ENCODE measurements around the gene CCDC175.

Gene CCDC175

DNA sequence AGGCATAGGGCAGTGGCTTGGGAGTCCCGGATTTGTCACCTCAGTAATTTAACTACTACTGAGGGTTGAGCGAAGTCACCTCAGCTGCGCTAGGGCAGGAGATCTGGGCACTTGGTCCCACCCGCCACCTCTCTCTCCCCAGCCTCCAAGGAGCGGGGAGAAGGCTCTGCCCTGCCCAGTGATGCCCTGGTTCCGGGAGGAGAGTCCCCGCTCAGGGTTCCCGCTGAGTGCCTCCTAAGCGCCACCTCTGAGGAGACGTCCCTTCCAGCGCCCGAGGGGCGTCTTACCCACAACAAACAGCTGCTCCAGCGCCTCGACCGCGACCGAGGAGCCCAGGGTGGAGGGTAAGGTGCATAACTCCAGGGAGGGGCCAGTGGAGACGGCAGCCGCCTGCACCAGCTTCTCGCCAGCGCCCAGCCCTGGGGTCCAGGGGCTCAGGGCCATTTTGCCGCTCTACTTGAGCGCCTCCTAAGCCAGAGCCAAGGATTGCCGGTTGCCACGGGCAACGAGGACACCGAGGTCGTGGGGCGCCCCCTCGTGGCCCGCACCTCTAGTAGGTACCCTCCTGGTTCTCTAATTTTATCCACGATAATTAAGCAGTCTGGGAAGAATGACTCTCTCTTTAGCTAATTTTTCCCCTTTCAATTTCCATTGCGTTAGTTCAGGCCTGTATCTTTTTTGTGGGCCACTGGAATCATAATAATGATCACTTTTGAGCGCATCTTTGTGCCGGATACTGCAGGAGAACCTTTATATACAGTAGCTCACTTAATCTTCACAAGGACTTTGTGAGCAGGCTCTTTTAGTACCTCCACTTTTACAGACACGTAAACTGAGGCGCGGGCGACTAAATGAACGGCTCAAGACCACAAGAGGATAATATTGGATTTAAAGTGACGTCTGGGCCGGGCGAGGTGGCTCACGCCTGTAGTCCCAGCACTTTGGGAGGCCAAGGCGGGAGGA, at the start of gene CCDC175:
CCDC175 (minus strand) TSS at position 481 of the 963 bp plus-strand sequence; CDS start at position 444, 37 bp downstream.
- DNase-seq = peak; percentile 95

DNA sequence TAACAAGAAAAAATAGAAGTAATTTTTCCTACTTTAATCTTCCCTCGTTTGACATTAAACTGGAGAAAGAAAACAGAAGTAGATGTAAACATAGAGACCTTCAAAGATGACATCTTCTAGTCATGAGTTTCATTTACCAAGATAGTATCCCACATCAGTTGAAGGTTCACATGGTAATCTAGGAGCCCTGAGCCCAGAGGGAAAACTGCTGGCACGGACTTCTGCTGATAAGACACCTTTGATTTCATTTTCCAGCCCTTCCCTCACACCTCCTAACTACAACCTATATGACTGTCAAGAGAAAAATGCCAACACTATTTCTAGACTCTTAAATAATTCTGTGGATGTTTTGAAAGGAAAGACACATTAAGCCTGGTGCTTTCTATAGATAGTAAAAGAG, 46.0 kb upstream of the CCDC175 start:
- DNase-seq = no peak

DNA sequence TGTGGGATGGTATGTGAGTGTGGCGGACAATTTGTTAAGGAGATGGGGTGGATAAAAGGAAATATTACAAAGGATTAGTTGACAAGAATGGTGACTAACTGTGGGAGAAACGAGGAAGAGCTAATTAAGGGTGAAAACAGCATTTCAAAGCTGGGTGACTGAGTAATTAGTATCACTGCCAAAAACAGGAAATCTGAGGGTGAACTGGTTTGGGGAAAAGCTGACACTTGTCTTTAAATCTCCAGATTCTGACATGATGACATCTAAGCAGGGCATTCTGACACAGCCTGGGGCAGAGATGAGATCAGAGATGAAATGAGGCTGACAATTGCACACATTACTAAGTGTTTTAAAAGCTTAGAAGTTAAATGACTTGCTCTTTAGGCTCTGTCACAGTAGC, 42.4 kb upstream of the CCDC175 start:
- no peak for DNase-seq

DNA sequence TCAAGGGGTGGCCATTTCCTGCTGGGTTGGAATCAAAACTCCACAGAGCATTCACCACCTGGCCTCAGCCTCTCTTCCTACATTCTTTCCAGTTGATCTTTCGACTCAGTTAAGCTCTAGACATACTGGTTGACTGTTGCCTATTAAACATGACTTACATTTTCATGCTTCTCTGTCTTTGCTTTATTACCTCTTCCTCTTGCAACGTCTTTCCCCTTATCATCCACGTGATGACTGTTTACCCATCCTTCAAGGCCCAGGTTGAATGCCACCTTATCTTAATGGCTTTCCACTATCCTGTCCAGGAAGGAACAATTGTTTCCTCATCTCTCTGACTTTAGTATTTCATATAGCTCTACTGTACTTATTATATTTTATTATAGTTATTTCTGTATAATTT, 24.4 kb upstream of the CCDC175 start:
- no peak for DNase-seq

DNA sequence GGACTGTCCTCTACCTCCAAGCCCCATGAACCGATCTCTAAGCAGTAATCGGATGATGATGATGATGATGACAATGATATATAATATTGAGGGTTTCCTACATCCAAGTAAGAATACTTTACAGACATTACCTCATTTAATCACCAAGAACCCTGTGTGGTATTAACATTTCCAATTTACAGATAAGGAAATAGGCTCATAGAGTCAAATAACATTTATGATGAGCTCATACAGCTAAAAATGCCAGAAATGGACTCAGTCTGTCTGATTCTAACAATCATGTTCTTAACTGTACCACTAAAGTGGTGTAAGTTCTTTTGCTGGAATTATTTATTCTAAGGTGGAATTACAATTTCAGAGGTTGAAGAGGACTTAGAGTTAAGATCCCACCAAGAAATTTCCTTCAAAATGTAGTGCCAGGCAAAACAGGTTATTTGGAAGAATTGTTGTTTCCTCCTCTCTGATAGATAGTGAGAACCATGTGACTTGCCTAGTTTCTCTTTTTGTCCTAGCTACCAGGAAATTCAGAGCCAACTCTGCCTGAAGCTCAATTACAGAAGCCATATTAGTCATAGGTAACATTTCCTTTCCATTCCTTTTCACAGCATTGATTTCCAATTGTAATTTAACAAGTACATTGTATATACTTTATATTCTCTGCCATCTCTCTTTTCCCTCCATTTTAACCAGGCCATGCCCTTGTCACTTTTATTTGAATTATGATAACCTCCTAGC, 23.8 kb upstream of the CCDC175 start:
- no peak for DNase-seq

DNA sequence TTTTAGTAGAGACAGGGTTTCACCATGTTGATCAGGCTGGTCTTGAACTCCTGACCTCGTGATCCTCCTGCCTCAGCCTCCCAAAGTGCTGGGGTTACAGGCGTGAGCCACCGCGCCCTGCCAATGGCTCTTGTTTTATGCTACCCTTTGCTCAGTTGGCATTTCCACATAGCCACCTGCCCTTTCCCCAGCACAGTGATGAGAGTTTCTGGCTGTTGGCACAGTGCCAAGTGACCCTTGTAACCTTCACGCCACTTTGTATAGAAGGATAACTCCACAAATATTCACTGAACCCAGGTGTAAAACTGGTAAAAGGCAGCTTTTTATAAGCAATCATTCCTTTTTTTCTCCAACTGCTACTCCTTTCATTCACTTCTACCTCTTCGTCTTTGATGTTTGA, 18.5 kb upstream of the CCDC175 start:
- DNase-seq = peak; percentile 32

DNA sequence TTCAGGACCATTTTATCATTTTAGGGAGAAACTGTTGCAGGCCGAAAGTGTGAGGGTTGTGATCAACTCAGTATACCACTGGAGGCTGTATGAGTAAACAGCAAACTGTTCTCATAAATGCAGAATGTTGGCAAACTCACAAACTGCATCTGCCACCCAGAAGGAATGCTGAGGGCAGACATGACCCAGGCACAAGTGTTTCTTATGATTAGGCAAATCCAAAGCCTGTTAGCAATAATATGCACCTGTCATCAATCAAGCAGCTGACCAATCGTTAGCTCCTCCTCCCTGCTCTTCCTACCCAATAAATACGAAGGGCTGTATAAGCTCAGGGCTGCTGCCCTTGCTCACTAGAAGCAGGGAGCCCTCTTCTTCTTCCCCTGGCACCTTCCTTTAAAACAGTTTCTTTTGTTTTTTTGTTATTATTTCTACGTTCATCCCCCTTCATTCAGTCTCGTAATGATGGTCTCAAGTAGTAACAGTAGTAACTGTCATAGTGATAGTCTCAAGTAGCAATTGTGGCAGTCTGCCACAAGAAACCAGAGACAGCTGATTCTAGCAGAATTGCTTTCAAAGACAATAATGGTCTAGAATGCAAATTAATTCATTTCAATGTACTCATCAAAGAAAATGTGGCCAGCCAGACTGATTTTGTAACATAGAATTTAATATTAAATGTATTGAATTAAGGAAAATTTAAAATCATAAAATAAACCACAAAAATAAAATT, 15.2 kb upstream of the CCDC175 start:
- no peak for DNase-seq

DNA sequence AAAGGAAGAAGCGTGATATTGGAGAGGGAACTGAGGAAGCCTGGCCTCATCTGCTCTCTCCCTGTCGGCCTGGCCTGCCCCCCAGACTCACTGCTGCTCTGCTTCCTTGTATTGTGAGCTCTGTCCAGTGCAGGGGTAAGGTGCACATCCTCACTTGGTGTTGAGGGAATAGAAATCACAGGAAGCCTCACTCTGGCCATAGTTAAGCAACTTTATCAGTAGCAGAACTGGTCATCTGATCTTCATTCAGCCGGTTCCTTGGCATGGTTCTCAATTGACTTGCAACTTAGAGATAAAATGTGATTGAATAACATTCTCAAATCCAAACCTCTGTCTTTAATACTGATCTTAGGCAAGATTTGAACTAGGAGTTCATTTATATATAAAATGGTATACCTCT, 11.5 kb upstream of the CCDC175 start:
- no peak for DNase-seq

DNA sequence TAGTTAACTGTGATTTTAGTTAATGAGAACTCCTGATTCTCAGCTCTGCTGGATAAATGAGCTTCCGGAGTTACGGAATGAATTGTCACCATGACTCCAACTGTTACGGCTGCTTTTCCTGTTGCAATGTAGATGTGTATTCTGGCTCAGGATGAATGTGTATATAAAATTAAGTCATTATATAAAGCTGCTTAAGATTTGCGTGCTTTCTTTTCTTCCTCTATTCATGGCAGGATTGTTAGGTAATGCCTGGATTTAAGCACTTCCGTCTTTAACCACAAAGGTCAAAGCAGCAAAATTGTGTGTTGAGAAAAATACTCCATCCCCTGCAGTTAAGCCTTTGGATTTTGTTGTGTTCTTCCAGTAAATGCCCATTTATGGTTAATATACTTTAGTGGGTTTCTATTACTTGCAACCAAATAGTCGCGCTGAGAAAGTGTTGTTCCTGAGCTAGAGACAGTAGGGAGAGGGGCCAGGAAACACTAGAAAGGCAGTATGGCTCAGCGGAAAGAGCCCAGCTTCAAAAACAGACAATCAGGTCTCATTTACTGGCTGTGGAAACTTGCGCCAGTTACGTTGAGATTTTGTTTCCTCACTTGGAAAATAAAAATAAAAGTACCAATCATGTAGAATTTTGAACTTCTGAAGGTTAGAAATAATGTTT, 9.4 kb upstream of the CCDC175 start:
- DNase-seq = no peak

DNA sequence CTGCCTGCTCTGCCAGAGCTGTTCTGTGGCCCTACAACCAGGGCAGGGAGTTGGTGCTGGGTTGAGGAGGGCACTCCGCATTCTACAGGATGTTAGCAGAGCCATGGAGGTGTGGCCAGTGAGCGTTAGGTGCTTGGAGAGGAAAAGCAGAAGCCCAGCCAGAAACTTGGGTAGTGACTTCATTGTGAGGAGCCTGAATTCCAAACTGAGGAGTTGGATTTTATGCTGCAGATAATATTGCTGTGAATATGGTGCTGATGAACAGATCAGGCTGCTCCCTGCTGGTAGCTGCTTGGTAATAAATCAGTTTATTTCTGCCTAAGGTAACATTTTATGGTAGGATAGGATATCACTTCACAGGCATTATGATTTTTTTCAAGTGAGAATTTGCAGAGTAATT, 7.1 kb upstream of the CCDC175 start:
- DNase-seq = no peak

DNA sequence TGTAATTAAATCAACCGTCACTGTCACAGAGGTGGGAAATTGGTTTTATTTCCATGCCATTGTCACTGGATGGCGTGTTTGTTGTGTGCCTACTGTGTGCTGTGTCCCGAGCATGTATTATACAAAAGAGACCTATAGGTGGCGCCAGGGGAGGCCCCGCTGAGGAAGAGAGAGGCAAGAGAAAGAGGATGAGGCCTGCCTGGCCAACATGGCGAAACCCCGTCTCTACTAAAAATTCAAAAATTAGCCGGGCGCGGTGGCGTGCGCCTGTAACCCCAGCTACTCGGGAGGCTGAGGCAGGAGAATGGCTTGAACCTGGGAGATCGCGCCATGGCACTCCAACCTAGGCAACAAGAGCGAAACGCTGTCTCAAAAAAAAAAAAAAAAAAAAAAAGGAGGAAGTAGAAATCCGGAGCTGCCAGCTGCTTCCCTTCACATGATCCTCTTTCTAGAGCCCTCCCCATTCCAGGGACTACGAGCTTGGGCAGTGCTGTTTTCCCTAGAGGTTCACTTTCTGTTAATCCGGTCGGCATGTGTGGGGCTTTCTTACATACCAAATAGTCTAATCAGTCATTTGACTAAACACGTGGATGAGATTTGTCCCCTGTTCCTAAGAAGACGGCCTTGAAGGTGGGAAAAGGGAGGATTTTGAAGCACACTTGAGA, 6.4 kb upstream of the CCDC175 start:
- DNase-seq = no peak

DNA sequence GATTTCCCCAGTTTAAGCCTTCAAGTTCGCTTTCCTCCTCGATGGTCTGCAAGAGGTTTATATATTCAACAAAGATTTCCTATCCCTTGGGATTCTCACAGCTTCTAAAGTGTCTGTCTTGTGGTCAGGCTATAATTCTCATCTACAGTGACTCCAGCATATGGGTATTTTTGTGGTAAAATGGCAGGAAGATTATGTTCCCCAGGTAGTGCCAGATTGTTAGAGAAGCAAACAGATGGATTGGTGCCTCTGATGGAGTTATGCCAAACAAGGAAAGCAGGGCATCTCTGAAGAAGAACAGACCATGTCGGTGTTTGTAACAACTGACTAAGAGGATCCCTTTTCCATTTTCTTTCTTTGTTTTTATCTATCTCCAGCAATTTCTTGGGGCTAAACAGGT, 5.5 kb upstream of the CCDC175 start:
- no peak for DNase-seq

DNA sequence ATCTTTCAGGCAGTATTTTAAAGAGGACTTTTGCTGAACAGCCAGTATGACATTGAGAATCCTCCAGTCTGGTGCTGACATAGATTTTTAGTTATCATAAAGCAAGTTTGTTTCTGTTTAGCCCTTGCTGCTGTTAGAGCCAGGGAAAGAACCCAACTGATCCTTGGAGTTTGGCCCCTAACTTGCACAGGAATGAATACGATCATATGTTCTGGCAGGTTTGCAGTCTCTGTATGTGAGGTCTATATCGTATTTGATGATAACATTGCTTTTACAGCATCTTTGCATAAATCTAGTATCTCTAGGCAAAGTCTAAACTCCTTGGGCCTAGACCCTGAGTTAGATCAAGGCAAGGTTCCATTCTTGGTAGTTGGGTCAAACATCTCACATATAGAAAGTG, 4.3 kb upstream of the CCDC175 start:
- DNase-seq = no peak

DNA sequence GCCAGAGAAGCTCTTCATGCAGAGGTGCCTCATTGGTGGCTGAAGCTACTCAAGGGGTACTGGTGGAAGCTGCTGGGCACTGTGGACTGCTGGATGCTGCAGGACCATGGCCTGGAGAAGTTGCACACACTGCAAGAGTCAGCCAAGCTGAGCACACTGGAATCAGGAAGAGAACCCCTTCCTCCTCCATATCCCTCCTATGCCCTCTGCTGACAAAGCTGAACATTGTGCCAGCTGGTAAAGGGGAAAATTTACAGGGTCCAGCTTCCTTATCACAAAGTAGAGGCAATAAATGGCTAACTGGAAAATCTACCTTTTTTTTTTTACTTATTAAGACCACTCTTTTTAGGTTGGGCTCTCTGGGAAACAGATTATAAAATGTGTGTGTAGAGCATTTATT, 6.5 kb downstream of the CCDC175 start:
- DNase-seq = peak; percentile 45

DNA sequence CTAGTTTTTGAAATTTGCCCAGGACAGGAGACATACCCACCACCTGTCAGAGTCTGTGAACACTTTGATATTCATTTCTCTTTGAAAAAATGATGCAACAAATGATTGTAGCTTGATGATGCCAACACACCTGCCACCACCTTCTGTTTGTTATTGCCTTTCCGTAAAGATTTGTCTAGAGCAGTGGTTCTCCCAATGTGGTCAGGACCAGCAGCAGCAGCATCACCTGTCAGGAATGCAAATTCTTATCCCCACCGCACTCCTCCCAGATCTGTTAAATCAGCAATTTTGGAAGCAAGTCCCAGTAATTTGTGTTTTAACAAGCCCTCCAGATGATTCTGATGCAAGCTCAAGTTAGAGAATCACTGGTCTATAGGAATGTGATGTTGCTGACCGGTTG, 9.9 kb downstream of the CCDC175 start:
- DNase-seq = peak; percentile 65

DNA sequence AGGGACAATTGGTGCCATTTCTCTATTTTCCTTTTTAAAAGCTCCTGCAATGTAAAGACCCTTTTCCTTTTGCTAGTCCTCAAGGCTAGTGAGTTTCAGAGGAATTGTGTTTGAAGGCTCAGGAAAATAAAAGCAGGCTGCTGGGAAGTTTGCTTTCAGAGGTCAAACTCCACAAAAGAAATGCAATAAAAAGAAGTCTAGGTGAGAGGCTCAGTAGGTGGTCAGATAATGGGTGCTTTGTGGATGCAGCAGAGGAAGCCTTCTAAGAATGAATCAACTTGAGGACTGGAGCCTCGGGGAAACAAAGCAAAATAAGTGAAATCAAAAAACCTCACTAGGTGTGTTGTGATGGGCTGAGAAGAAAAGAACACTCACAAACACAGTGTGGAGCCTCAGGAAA, 10.3 kb downstream of the CCDC175 start:
- DNase-seq = peak; percentile 65

DNA sequence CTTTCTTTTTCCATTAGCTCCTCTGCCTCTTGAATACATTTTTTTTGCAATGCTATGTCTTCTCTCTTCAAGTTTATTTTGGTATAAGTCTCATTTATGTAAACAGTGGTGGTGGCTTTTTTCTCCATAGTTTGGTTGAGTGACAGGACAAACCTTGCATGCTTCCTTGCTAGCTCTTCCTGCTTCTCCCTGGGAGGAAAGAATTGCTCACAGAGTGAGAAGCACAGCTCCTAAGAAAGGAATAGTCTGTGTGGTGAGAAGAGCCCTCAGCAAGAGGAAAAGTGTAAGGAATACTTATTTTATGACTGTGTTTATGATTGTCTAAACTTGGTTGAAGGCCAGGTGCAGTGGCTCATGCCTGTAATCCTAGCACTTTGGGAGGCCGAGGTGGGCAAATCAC, 11.5 kb downstream of the CCDC175 start:
- no peak for DNase-seq

DNA sequence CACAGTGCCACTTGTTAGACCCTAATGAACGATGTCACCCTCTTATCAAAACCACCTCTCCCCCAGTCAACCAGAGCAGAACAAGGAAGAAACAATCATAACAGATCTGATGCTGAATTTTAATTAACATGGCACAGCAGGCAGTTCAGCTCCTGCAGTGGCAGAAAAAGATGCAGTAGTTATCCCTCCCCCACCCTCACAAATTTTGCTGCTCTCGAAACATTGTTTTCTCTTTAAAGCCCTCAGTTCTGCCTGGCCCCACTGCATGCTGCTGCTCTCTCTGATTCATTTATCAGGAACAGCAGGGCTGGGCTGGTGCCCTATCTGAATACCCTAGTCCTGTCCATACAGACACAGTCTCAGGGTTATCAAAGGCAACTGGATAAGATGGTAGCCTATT, 12.2 kb downstream of the CCDC175 start:
- DNase-seq = peak; percentile 53

DNA sequence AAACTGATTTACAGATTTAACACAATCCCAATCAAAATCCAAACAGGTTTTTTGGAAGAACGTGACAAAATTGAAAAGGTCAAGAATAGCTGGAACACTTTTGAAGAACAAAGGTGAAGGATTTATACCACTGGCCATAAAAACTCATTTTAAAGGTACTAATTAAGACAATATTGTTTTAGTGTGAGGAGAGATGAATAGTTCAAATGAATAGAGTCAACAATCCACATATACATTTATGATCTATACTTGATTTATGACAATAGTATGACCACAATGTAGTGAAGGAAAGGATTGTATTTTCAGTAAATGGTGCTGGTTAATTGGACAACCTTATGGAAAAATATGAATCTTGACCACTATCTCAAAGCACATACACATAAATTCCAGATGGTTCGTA, 29.3 kb downstream of the CCDC175 start:
- DNase-seq = no peak

DNA sequence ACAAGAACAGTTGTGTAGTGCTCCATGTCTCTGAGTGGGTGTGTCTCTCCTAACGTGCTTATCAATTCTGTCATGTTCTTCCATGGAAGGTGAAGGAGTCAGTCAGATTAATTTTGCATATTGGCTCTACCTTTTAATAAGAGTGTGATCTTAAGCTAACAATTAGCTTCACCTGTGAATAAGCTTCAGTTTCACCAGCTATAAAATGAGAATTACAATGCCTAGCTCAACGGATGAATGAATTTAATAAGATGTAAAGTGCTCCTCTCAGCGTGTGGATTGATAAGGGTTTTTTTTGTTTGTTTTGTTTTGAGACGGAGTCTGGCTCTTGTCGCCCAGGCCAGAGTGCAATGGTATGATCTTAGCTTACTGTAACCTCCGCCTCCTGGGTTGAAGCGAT, 32.7 kb downstream of the CCDC175 start:
- peak; percentile 68 for DNase-seq

DNA sequence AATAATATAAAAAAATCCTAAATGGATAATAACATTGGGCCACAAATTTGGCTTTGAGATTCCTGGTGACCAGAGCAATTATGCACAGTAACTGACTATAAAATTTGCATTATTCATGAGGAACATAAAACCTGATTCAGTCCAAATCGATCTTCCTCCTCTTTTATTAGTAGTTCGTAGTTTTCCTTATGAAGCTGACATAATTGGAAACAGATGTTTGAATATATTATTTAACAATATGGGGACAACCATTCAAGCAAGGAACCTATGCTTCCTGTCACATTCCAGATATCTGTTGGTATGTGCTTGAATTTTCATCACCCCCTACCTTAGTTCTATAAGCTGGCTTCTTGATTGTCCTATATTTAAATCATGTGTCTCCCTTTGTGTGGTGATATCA, 34.9 kb downstream of the CCDC175 start:
- no peak for DNase-seq

DNA sequence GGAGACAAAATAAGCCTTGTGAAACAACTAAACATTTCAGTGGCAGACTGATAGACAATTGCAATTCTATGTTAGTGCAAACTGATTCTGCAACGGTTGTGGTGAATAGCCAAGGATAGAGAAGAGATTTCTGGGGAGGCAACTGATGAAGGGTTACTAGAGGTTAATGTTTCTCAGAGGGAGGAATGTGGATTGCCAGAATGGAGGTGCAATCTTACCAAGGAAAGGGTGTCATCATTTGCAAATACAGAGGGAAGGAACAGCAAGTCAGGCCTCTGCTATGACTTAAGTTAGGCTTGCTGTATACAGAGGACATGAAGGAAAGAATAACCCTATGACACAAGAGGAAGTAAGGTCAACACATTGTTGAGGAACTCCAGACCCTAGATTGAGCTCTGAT, 35.8 kb downstream of the CCDC175 start:
- DNase-seq = no peak
